Fibroblast of pulmonary artery (primary cell): ENCODE data around the gene ERFL.

Experiments used
- DNase-seq: peaks from one replicate; pipeline ENCODE4 v3.0.0-alpha.2; 2010; ENCODE audit warnings: low read depth
- H3K4me3 ChIP-seq: replicated peaks from 2 replicates; pipeline ENCODE4 v1.5.1; 2011; ENCODE audit warnings: low read depth, mild to moderate bottlenecking, control low read depth, low read length, moderate library complexity
- CTCF ChIP-seq: IDR thresholded peaks from 2 replicates; pipeline ENCODE4 v1.5.1; 2011; ENCODE audit warnings: mild to moderate bottlenecking, control low read depth, low read length, inconsistent platforms; ENCODE audit errors: missing control alignments

Gene ERFL

GRCh38 chr19:41921577-41922576 lies 6.4 kb downstream of the ERFL start:
- no peak for DNase-seq
- H3K4me3 ChIP-seq: no peak overlapping the region
- no peak for TF ChIP-seq CTCF

DNA sequence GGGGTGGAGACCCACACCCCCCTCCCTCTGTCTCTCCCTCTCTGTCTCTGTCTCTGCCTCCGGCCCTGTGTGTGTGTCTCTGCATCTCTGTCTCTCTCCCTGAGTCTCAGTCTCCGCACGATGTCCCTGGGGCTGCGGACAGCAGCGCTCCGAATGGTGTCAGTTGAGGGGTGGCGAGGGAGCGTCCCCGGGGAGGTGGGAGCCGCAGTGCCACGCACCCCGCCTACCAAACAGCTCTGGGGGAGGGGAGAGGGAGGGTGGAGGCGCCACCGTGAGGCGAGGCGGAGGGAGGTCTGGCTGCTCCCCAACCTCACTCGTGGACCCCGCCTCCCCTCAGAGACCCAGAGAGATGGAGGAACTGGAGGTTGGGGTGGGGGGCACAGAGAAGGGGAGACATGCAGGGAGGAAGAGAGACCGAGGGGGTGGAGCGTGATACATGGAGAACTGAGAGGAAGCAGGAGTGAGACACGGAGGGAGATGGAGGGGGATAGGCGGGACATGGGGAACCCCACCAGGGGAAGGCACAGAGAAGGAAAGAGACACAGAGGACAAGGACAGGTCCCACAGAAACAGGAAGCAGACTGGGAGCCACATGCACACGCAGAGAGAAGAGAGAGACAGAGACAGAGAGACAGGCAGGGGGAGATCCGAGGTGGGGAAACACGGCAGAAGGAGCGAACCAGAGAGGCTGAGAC lies 7.2 kb downstream of the ERFL start:
- TF ChIP-seq CTCF: no peak
- DNase-seq: no peak
- no peak overlapping the region for H3K4me3 ChIP-seq

GRCh38 chr19:41919948-41920712 lies 8.1 kb downstream of the ERFL start:
- no peak for DNase-seq
- no peak overlapping the region for H3K4me3 ChIP-seq
- no peak for TF ChIP-seq CTCF

- DNase-seq: no peak
- no peak overlapping the region for H3K4me3 ChIP-seq
- TF ChIP-seq CTCF: no peak
These were observed 9.5 kb downstream of the ERFL start for GRCh38 chr19:41918653-41919244.

GRCh38 chr19:41918095-41918494 lies 10.2 kb downstream of the ERFL start:
- no peak overlapping the region for H3K4me3 ChIP-seq
- no peak for DNase-seq
- no peak for TF ChIP-seq CTCF

DNA sequence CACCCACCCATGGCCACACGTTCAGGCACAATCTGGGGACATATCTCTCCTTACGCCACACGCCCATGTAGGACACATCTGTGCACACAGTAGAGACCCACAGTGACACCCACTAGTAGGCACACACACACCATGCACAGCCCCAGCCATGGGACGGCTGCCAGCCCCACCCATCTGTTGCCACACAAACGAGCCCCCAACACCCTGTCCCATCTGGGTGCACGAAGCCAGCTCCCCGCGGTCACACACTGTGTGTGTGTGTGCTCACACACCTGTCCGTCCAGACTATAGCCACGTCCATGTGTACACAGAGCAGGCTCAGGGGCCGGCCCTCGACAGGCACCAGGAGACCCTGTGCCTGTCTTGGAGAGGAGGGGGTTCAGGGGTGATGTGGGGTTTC lies 10.6 kb downstream of the ERFL start:
- no peak overlapping the region for H3K4me3 ChIP-seq
- no peak for TF ChIP-seq CTCF

More for the DNA sequence above, 10.6 kb downstream of the ERFL start:
- DNase-seq: no peak
